H1 (cell line): ENCODE data around the gene RTN4RL1. TPM values are rescaled to one million over a fixed set of nuclear protein-coding genes. Genes with fewer than 3 reads are reported as not detected.

Experiments
- CTCF ChIA-PET: fragments of 300-600 bp; sonication (Branson Sonifier 250); formaldehyde crosslinking; loops from one replicate; lab custom pipeline; 2021; ENCODE audit not compliant: partially characterized antibody; lab: Charles Lee
- POLR2A ChIA-PET: fragments of 300-600 bp; sonication (Branson Sonifier 250); formaldehyde crosslinking; loops from one replicate; lab custom pipeline; 2021; ENCODE audit warnings: inconsistent platforms; ENCODE audit not compliant: partially characterized antibody; lab: Charles Lee
- DNase-seq, 2 experiments: peaks; one replicate each; pipeline versions ENCODE4 v3.0.0 to v3.0.0-alpha.2; 2010 to 2022; ENCODE audit warnings: low spot score in 2 of 2, low read depth in 1 of 2, mixed read lengths in 1 of 2
- FAIRE-seq: peaks from 2 replicates; lab custom pipeline; 2011; peaks lifted over from hg19 to GRCh38; lab: Jason Lieb, UNC
- H2AFZ ChIP-seq: 2 replicates; pipeline ENCODE4 v1.8.1; 2012; ENCODE audit warnings: low read length, inconsistent platforms
- H2AK5ac ChIP-seq: 2 replicates; pipeline ENCODE4 v1.6.1; 2013; ENCODE audit warnings: low read depth, low read length
- H2BK120ac ChIP-seq: replicated peaks from 2 replicates; pipeline ENCODE3; 2013; ENCODE audit warnings: low read depth, low read length, inconsistent platforms
- H2BK12ac ChIP-seq: 2 replicates; pipeline ENCODE4 v1.6.1; 2013; ENCODE audit warnings: low read depth, low read length
- H2BK15ac ChIP-seq: 2 replicates; pipeline ENCODE4 v1.6.1; 2013; ENCODE audit warnings: low read length
- H2BK20ac ChIP-seq: 2 replicates; pipeline ENCODE4 v1.6.1; 2013; ENCODE audit warnings: low read length
- H2BK5ac ChIP-seq: 2 replicates; pipeline ENCODE4 v1.6.1; 2013; ENCODE audit warnings: low read depth, low read length
- H3K14ac ChIP-seq: 2 replicates; pipeline ENCODE4 v1.6.1; 2013; ENCODE audit warnings: inconsistent platforms; ENCODE audit not compliant: insufficient read length
- H3K18ac ChIP-seq: 2 replicates; pipeline ENCODE4 v1.6.1; 2013; ENCODE audit warnings: low read length; ENCODE audit errors: extremely low read depth
- H3K23ac ChIP-seq: 2 replicates; pipeline ENCODE4 v1.6.1; 2013; ENCODE audit warnings: inconsistent platforms; ENCODE audit not compliant: insufficient read length
- H3K23me2 ChIP-seq: 2 replicates; pipeline ENCODE4 v1.6.1; 2013; ENCODE audit warnings: low read depth, low read length
- H3K27ac ChIP-seq: 2 replicates; pipeline ENCODE4 v1.6.1; 2011; ENCODE audit warnings: low read depth, low read length, inconsistent platforms
- H3K27me3 ChIP-seq, 4 experiments: replicated peaks in 1 of 4; 1 replicate in 1 of 4; 2 replicates in 3 of 4; pipeline versions ENCODE4 v1.6.1 to v1.8.1; 2011 to 2013; ENCODE audit warnings: low read length in 3 of 4, mild to moderate bottlenecking in 3 of 4, inconsistent platforms in 2 of 4, mixed read lengths in 2 of 4, moderate library complexity in 1 of 4; ENCODE audit not compliant: control insufficient read depth in 3 of 4, insufficient read depth in 3 of 4; ENCODE audit errors: extremely low read depth in 1 of 4
- H3K36me3 ChIP-seq, 4 experiments: 2 replicates each; pipeline versions ENCODE4 v1.6.1 to v1.8.1; 2011 to 2013; ENCODE audit warnings: mild to moderate bottlenecking in 4 of 4, low read length in 3 of 4, moderate library complexity in 2 of 4, control low read depth in 1 of 4, inconsistent platforms in 1 of 4; ENCODE audit not compliant: insufficient read depth in 4 of 4, control insufficient read depth in 2 of 4
- H3K4ac ChIP-seq: replicated peaks from 2 replicates; pipeline ENCODE3; 2013; ENCODE audit warnings: low read length, low read depth, mixed read lengths, inconsistent platforms; ENCODE audit not compliant: insufficient read length
- H3K4me1 ChIP-seq, 4 experiments: replicated peaks in 1 of 4; 1 replicate in 1 of 4; 2 replicates in 3 of 4; pipeline versions ENCODE4 v1.6.1 to v1.8.1; 2011 to 2013; ENCODE audit warnings: low read length in 3 of 4, inconsistent platforms in 2 of 4, mixed read lengths in 1 of 4; ENCODE audit not compliant: insufficient read depth in 4 of 4, control insufficient read depth in 3 of 4
- H3K4me2 ChIP-seq, 2 experiments: 2 replicates each; pipeline versions ENCODE4 v1.6.1 to v1.8.1; 2011 to 2013; ENCODE audit warnings: low read depth in 2 of 2, low read length in 2 of 2, control low read depth in 1 of 2, inconsistent platforms in 1 of 2, mild to moderate bottlenecking in 1 of 2; ENCODE audit not compliant: insufficient read depth in 1 of 2
- H3K4me3 ChIP-seq, 4 experiments: fragments of 200-600, 300-600 bp in 1 of 4; sonication (generic), shearing (Covaris generic), sonication (Bioruptor Twin) in 1 of 4; 2 replicates each; pipeline versions ENCODE4 v1.5.1 to v1.8.1; 2011 to 2016; ENCODE audit warnings: low read length in 4 of 4, low read depth in 3 of 4, control low read depth in 2 of 4, inconsistent platforms in 2 of 4, mild to moderate bottlenecking in 2 of 4, mixed read lengths in 1 of 4, moderate library complexity in 1 of 4; ENCODE audit not compliant: insufficient read depth in 2 of 4; ENCODE audit errors: extremely low read depth in 1 of 4
- H3K56ac ChIP-seq: replicated peaks from 2 replicates; pipeline ENCODE3; 2013; ENCODE audit warnings: low read depth, mild to moderate bottlenecking, mixed read lengths, low read length, inconsistent platforms; ENCODE audit not compliant: insufficient read length
- H3K79me1 ChIP-seq: 2 replicates; pipeline ENCODE4 v1.6.1; 2013; ENCODE audit warnings: low read depth, low read length, control low read depth
- H3K79me2 ChIP-seq, 2 experiments: 2 replicates each; pipeline versions ENCODE4 v1.6.1 to v1.8.1; 2012 to 2013; ENCODE audit warnings: low read length in 2 of 2, mild to moderate bottlenecking in 2 of 2, inconsistent platforms in 1 of 2; ENCODE audit not compliant: insufficient read depth in 2 of 2, control insufficient read depth in 1 of 2
- H3K9ac ChIP-seq, 4 experiments: replicated peaks in 1 of 4; 1 replicate in 1 of 4; 2 replicates in 3 of 4; pipeline versions ENCODE4 v1.6.1 to v1.8.1; 2011 to 2013; ENCODE audit warnings: low read depth in 3 of 4, low read length in 3 of 4, control low read depth in 2 of 4, mild to moderate bottlenecking in 2 of 4, moderate library complexity in 2 of 4, inconsistent platforms in 1 of 4; ENCODE audit errors: extremely low read depth in 1 of 4
- H3K9me3 ChIP-seq, 2 experiments: 2 replicates each; pipeline versions ENCODE4 v1.6.1 to v1.8.1; 2012 to 2013; ENCODE audit warnings: mild to moderate bottlenecking in 2 of 2, moderate library complexity in 2 of 2, control low read depth in 1 of 2, inconsistent platforms in 1 of 2, low read depth in 1 of 2, low read length in 1 of 2, mixed read lengths in 1 of 2; ENCODE audit not compliant: insufficient read depth in 2 of 2
- H4K20me1 ChIP-seq, 2 experiments: replicated peaks in 1 of 2; 2 replicates each; pipeline versions ENCODE3 to v1.8.1; 2011 to 2013; ENCODE audit warnings: inconsistent platforms in 2 of 2, low read length in 2 of 2, mild to moderate bottlenecking in 1 of 2; ENCODE audit not compliant: insufficient read depth in 2 of 2, control insufficient read depth in 1 of 2
- H4K5ac ChIP-seq: 2 replicates; pipeline ENCODE4 v1.6.1; 2013; ENCODE audit warnings: low read length, low read depth, mixed read lengths, inconsistent platforms; ENCODE audit not compliant: insufficient read length
- H4K8ac ChIP-seq: 2 replicates; pipeline ENCODE4 v1.8.0; 2013; ENCODE audit warnings: mild to moderate bottlenecking, moderate library complexity, low read length, inconsistent platforms; ENCODE audit not compliant: insufficient read depth; ENCODE audit errors: extremely low read depth
- H4K91ac ChIP-seq: replicated peaks from 2 replicates; pipeline ENCODE3; 2013; ENCODE audit warnings: low read length, mixed read lengths, inconsistent platforms; ENCODE audit not compliant: insufficient read length
- BACH1 ChIP-seq: IDR thresholded peaks from 2 replicates; pipeline ENCODE4 v1.6.1; 2012; ENCODE audit warnings: low read length, improper control_type of control experiment
- CBX5 ChIP-seq: fragments of 300-800, 300-1000 bp; sonication (generic); IDR thresholded peaks from 2 replicates; pipeline ENCODE4 v1.7.1; 2016; ENCODE audit warnings: antibody characterized with exemption, low read length, low read depth
- FOSL1 ChIP-seq: IDR thresholded peaks from 2 replicates; pipeline ENCODE4 v1.6.1; 2011; ENCODE audit warnings: mild to moderate bottlenecking, low read depth, low read length, moderate library complexity; ENCODE audit not compliant: insufficient read depth
- HDAC6 ChIP-seq: IDR thresholded peaks from one replicate; pipeline ENCODE4 v1.7.1; 2012; ENCODE audit warnings: low read depth, mild to moderate bottlenecking, inconsistent platforms, low read length, moderate library complexity
- KDM4A ChIP-seq: IDR thresholded peaks from one replicate; pipeline ENCODE4 v1.7.1; 2012; ENCODE audit warnings: low read depth, mild to moderate bottlenecking, moderate library complexity, low read length, inconsistent platforms; ENCODE audit not compliant: severe bottlenecking
- RFX5 ChIP-seq: IDR thresholded peaks from 2 replicates; pipeline ENCODE4 v1.6.1; 2011; ENCODE audit warnings: low read depth, low read length, improper control_type of control experiment, borderline replicate concordance
- SP2 ChIP-seq: IDR thresholded peaks from 2 replicates; pipeline ENCODE4 v1.6.1; 2012; ENCODE audit warnings: mild to moderate bottlenecking, low read length, inconsistent platforms
- TAF1 ChIP-seq: IDR thresholded peaks from 2 replicates; pipeline ENCODE4 v1.6.1; 2011; ENCODE audit warnings: mild to moderate bottlenecking, low read depth, low read length
- ZNF274 ChIP-seq: IDR thresholded peaks from 2 replicates; pipeline ENCODE4 v1.7.0; 2012; ENCODE audit warnings: low read length, borderline replicate concordance; ENCODE audit errors: extremely low read depth
- WGBS, 2 experiments: shearing (Covaris generic) in 1 of 2; methylation state at CpG; one replicate each; pipeline versions ENCODE4 v1.1.6 to v1.1.7; 2013 to 2015; ENCODE audit warnings: low lambda C conversion rate in 2 of 2, mixed read lengths in 2 of 2, inconsistent platforms in 1 of 2, low coverage in 1 of 2, missing lambda C conversion rate in 1 of 2; ENCODE audit not compliant: insufficient replicate concordance in 2 of 2, insufficient coverage in 1 of 2, insufficient read length in 1 of 2; ENCODE audit errors: extremely low coverage in 1 of 2, missing lambda C conversion rate in 1 of 2; 5-methylcytosine and 5-hydroxymethylcytosine counted together
- polyA plus RNA-seq, 7 experiments: library from polyadenylated mRNA; depleted of rRNA in 3 of 7; stranded (reverse) in 5 of 7; unstranded in 2 of 7; fragments of >200 nt in 5 of 7; fragments of 200-250 nt in 2 of 7; gene quantifications; 1 replicate in 5 of 7; 2 replicates in 1 of 7; 4 replicates in 1 of 7; pipeline versions ENCODE4 v1.2.1 to v1.2.3, GENCODE V29; 2011 to 2013; ENCODE audit warnings: missing spikeins in 2 of 7, mixed read lengths in 2 of 7
- total RNA-seq: library from RNA; stranded (reverse); fragmentation: NEBNext Ultra II Directional; extraction: Animal tissue kit (Norgen Biotek cat#: 25700); gene quantifications from 2 replicates; pipeline ENCODE4 v1.2.1, GENCODE V29; 2021
- TF ChIP-seq, protein P1 (sequence below), 3 experiments: IDR thresholded peaks; 1 replicate in 2 of 3; 2 replicates in 1 of 3; pipeline versions ENCODE4 v1.5.1 to v1.6.1; 2011; ENCODE audit warnings: low read length in 3 of 3, mild to moderate bottlenecking in 3 of 3, inconsistent platforms in 2 of 3, low read depth in 1 of 3, moderate library complexity in 1 of 3; ENCODE audit not compliant: insufficient read depth in 1 of 3; ENCODE audit errors: control extremely low read depth in 1 of 3

RTN4RL1 gene
- total and polyA plus RNA-seq, 2 of the 8 experiments (the other 6 are each of a cell fraction or from before 2014, with no cell fraction given) = 0.09 TPM; not detected in 1

DNA sequence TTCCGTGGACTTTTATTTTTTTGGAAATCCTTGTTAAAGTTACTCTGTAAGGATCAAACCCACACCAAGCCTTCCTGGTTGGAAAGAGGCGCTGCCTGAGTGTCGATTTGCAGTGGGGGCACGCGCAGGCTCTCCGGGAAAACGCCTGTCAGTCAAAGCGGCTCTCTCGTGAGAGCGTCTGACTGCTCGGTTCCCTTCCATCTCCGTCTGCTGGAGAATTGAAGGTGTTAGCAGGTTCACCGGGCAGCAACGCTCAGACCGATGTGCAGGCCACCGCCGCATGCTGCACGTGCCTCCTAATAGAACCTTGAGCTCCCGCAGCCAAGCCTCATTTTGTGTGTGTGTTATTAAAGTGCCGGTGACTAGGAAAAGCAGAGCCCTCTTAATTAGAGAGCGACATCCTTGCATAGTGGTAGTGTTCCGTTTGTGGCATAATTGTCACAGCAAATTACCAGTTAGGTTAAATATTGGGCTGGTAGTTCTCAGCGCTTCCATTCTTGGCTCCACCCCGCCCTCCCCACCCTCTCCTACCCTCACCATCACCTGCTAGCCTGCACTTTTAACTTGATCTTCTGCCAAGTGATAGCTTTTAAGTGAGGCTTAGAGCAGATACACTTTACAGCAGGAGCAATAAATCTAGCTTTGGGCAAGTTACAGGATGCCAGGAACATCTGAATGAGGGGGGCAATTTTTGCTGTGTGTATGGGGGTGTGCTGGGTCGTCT is 119.8 kb downstream of the RTN4RL1 start:
- Histone ChIP-seq H3K36me3 (no peaks in the 10 kb centered on the region), H2BK12ac (no peak overlapping the region), H2BK120ac (no peak overlapping the region), H2BK20ac (no peak overlapping the region), H2BK5ac (no peak overlapping the region), H3K27me3 (peaks cover 37 to 62% (median 55%) of the 10 kb centered on the region in 4 experiments), H4K91ac (no peak overlapping the region), H4K5ac (no peak overlapping the region), H3K79me2 (no peaks in the 10 kb centered on the region), H3K27ac (no peak overlapping the region), H3K9ac (no peak overlapping the region), H2BK15ac (no peak overlapping the region), H2AFZ (no peak overlapping the region), H4K20me1 (peaks cover 2 to 7% of the 10 kb centered on the region in 2 experiments), H3K4me2 (no peak overlapping the region), H3K23me2 (peaks cover 2% of the 10 kb centered on the region; the same call in 1 of the 2 replicates), H3K79me1 (no peaks in the 10 kb centered on the region), H4K8ac (no peak overlapping the region), H2AK5ac (no peak overlapping the region), H3K4ac (no peak overlapping the region), H3K4me3 (no peak overlapping the region), H3K4me1 (peaks cover 0 to 4% (median 3%) of the 10 kb centered on the region in 4 experiments; a peak in 3 of 7 replicates), H3K23ac (no peak overlapping the region), H3K56ac (no peak overlapping the region), H3K18ac (no peak overlapping the region), H3K14ac (no peak overlapping the region), H3K9me3 (no peaks in the 10 kb centered on the region)
- no peak for FAIRE-seq
- ChIA-PET CTCF (interaction anchor here (0.8 to 3.1 kb wide), 7 partner anchors 14 to 136 kb away, joined by 3 to 15 read pairs (median 5); partner anchors contain the start of genes DPH1 and OVCA2), POLR2A (interaction anchor here (0.7 kb wide), 1 partner anchor 97 kb away, joined by 3 read pairs; no protein-coding TSS in a partner anchor)
- DNase-seq = no peak
- WGBS, 2 experiments = 72% methylated on average over 25 of the region's 25 CpGs; no CpG with 5 or more reads in 1 of the 2 experiments
- no peak for TF ChIP-seq HDAC6
- TF ChIP-seq SP2 = no peak
- TF ChIP-seq KDM4A = no peak
- TF ChIP-seq ZNF274 = no peak
- TF ChIP-seq CBX5 = no peak
- no peak for TF ChIP-seq FOSL1
- no peak for TF ChIP-seq RFX5
- TF ChIP-seq BACH1 = no peak
- TF ChIP-seq TAF1 = no peak
- TF ChIP-seq, protein P1, sequence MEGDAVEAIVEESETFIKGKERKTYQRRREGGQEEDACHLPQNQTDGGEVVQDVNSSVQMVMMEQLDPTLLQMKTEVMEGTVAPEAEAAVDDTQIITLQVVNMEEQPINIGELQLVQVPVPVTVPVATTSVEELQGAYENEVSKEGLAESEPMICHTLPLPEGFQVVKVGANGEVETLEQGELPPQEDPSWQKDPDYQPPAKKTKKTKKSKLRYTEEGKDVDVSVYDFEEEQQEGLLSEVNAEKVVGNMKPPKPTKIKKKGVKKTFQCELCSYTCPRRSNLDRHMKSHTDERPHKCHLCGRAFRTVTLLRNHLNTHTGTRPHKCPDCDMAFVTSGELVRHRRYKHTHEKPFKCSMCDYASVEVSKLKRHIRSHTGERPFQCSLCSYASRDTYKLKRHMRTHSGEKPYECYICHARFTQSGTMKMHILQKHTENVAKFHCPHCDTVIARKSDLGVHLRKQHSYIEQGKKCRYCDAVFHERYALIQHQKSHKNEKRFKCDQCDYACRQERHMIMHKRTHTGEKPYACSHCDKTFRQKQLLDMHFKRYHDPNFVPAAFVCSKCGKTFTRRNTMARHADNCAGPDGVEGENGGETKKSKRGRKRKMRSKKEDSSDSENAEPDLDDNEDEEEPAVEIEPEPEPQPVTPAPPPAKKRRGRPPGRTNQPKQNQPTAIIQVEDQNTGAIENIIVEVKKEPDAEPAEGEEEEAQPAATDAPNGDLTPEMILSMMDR (IDR thresholded peaks at IDR 0.05; ENCODE audit: control extremely low read depth in 1 of 3, insufficient read depth in 1 of 3, low read depth in 1 of 3, low read length in 3 of 3) = no peak
